C4-2B (cell line): ENCODE measurements around the gene NEGR1.

Experiments
- CTCF ChIP-seq: fragments of 450-650 bp; conservative IDR thresholded peaks from 2 replicates; pipeline ENCODE4 v1.5.1; 2017; ENCODE audit warnings: mild to moderate bottlenecking
- ZFX ChIP-seq: fragments of 450-650 bp; IDR thresholded peaks from 2 replicates; pipeline ENCODE4 v1.6.1; 2017

DNA sequence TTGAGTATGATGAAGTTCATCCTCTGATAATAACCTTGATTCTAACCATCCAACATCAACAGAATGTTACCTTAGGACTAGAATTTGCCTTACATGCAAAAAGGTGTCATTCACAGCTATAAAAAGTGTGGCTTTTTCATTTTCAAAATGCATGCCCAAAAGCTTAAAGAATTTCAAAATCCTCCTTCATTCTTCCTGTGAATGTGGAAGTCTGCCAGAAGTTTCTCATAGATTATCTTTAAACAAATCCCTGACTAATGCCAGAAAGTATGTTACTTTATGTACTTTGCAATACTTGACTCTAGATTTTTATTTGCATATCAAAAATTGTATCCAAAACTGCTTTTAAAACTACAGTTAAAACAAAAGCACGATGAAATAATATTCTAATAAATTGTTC, 930.9 kb downstream of the NEGR1 start:
- TF ChIP-seq CTCF (no peak), ZFX (no peak)
